Measurements from ENCODE around the gene ZNF117. TPM values are rescaled to one million over a fixed set of nuclear protein-coding genes. Genes with fewer than 3 reads are reported as not detected.
"Not testable (repeated sequence)": the region's sequence is repeated elsewhere in the genome, so short reads cannot be mapped to it uniquely, and the experiment has no call there.

ZNF117 gene
- 3.1 TPM in 2 replicates for total RNA-seq

GRCh38 chr7:64990936-64991335 is at the start of gene ZNF117:
Gene ZNF117, minus strand, starts transcription at chr7:64991036.
- DNase-seq (ENCODE audit: low spot score): no peak
- intact Hi-C loops (cut with micrococcal nuclease): no loop called here
- Mint-ChIP-seq H3K27ac (no peak within 1 kb of the TSS), H3K27me3 (ENCODE audit: insufficient read depth) (no peaks in the 10 kb centered on the region), H3K9me3 (peaks cover 80% of the 10 kb centered on the region), H3K4me1 (ENCODE audit: low read depth) (no peaks in the 10 kb centered on the region), H3K36me3 (ENCODE audit: low read depth) (peaks cover 21% of the 10 kb centered on the region), H3K4me3 (no peak within 1 kb of the TSS)

GRCh38 chr7:65038767-65039166 is 47.9 kb upstream of the ZNF117 start:
- intact Hi-C loops (cut with micrococcal nuclease): loop anchor here (1.0 to 5.0 kb wide), 9 partner anchors 32 to 732 kb away; partner anchors contain the start of genes ERV3-1, ZNF107, ZNF138 and ZNF273

GRCh38 chr7:65037740-65038688 is 47.2 kb upstream of the ZNF117 start:
- Mint-ChIP-seq H3K4me1 (ENCODE audit: low read depth) (peaks cover 16% of the 10 kb centered on the region), H3K9me3 (peaks cover 4% of the 10 kb centered on the region), H3K36me3 (ENCODE audit: low read depth) (peaks cover 4% of the 10 kb centered on the region), H3K27me3 (ENCODE audit: insufficient read depth) (no peaks in the 10 kb centered on the region), H3K27ac (peak overlapping the region; percentile 73), H3K4me3 (peak overlapping the region; percentile 79)
- intact Hi-C loops (cut with micrococcal nuclease): loop anchor here (1.0 to 5.0 kb wide), 8 partner anchors 32 to 731 kb away; partner anchors contain the start of genes ERV3-1, ZNF107, ZNF138 and ZNF680
- peak; percentile 83 for DNase-seq (ENCODE audit: low spot score)

More at GRCh38 chr7:65038767-65039166, 47.9 kb upstream of the ZNF117 start:
- peak overlapping the region; percentile 90 for H3K4me3 Mint-ChIP-seq
- peaks cover 16% of the 10 kb centered on the region for H3K4me1 Mint-ChIP-seq (ENCODE audit: low read depth)
- H3K9me3 Mint-ChIP-seq; H3K27me3 Mint-ChIP-seq (ENCODE audit: insufficient read depth); H3K36me3 Mint-ChIP-seq (ENCODE audit: low read depth): not testable (repeated sequence)
- peak overlapping the region; percentile 74 for H3K27ac Mint-ChIP-seq
- peak; percentile 18 for DNase-seq (ENCODE audit: low spot score)

GRCh38 chr7:65036526-65036925 is 45.7 kb upstream of the ZNF117 start:
- intact Hi-C loops (cut with micrococcal nuclease): loop anchor here (5.0 kb wide), 2 partner anchors 84 to 474 kb away; partner anchors contain the start of gene ZNF680
- not testable (repeated sequence) for H3K9me3 Mint-ChIP-seq; H3K36me3 Mint-ChIP-seq (ENCODE audit: low read depth); H3K4me3 Mint-ChIP-seq; DNase-seq (ENCODE audit: low spot score); H3K27ac Mint-ChIP-seq; H3K27me3 Mint-ChIP-seq (ENCODE audit: insufficient read depth)
- H3K4me1 Mint-ChIP-seq (ENCODE audit: low read depth): peaks cover 16% of the 10 kb centered on the region

GRCh38 chr7:65035469-65035868 is 44.6 kb upstream of the ZNF117 start:
- not testable (repeated sequence) for H3K27me3 Mint-ChIP-seq (ENCODE audit: insufficient read depth); H3K27ac Mint-ChIP-seq; H3K36me3 Mint-ChIP-seq (ENCODE audit: low read depth); H3K9me3 Mint-ChIP-seq; DNase-seq (ENCODE audit: low spot score); H3K4me3 Mint-ChIP-seq
- H3K4me1 Mint-ChIP-seq (ENCODE audit: low read depth): peaks cover 16% of the 10 kb centered on the region
- intact Hi-C loops (cut with micrococcal nuclease): loop anchor here (5.0 kb wide), 2 partner anchors 83 to 473 kb away; partner anchors contain the start of gene ZNF680

- H3K27ac Mint-ChIP-seq; DNase-seq (ENCODE audit: low spot score); H3K36me3 Mint-ChIP-seq (ENCODE audit: low read depth); H3K4me1 Mint-ChIP-seq (ENCODE audit: low read depth); intact Hi-C loops (cut with micrococcal nuclease); H3K4me3 Mint-ChIP-seq; H3K9me3 Mint-ChIP-seq; H3K27me3 Mint-ChIP-seq (ENCODE audit: insufficient read depth): not testable (repeated sequence)
These were observed 43.4 kb upstream of the ZNF117 start for GRCh38 chr7:65034120-65034782.

GRCh38 chr7:65033391-65033790 is 42.6 kb upstream of the ZNF117 start:
- H3K36me3 Mint-ChIP-seq (ENCODE audit: low read depth); H3K27ac Mint-ChIP-seq; DNase-seq (ENCODE audit: low spot score); intact Hi-C loops (cut with micrococcal nuclease); H3K27me3 Mint-ChIP-seq (ENCODE audit: insufficient read depth); H3K9me3 Mint-ChIP-seq; H3K4me1 Mint-ChIP-seq (ENCODE audit: low read depth); H3K4me3 Mint-ChIP-seq: not testable (repeated sequence)

GRCh38 chr7:65025023-65025422 is 34.2 kb upstream of the ZNF117 start:
- H3K9me3 Mint-ChIP-seq; H3K27ac Mint-ChIP-seq; DNase-seq (ENCODE audit: low spot score); intact Hi-C loops (cut with micrococcal nuclease); H3K4me3 Mint-ChIP-seq; H3K4me1 Mint-ChIP-seq (ENCODE audit: low read depth); H3K27me3 Mint-ChIP-seq (ENCODE audit: insufficient read depth); H3K36me3 Mint-ChIP-seq (ENCODE audit: low read depth): not testable (repeated sequence)

- DNase-seq (ENCODE audit: low spot score); H3K27ac Mint-ChIP-seq; H3K27me3 Mint-ChIP-seq (ENCODE audit: insufficient read depth); H3K36me3 Mint-ChIP-seq (ENCODE audit: low read depth); intact Hi-C loops (cut with micrococcal nuclease); H3K4me3 Mint-ChIP-seq; H3K9me3 Mint-ChIP-seq; H3K4me1 Mint-ChIP-seq (ENCODE audit: low read depth): not testable (repeated sequence)
These were observed 30.1 kb upstream of the ZNF117 start for GRCh38 chr7:65020978-65021377.

GRCh38 chr7:65009881-65010280 is 19.0 kb upstream of the ZNF117 start:
- peaks cover 20% of the 10 kb centered on the region for H3K4me1 Mint-ChIP-seq (ENCODE audit: low read depth)
- not testable (repeated sequence) for H3K4me3 Mint-ChIP-seq; H3K36me3 Mint-ChIP-seq (ENCODE audit: low read depth); H3K9me3 Mint-ChIP-seq; H3K27ac Mint-ChIP-seq; H3K27me3 Mint-ChIP-seq (ENCODE audit: insufficient read depth); DNase-seq (ENCODE audit: low spot score)
- intact Hi-C loops (cut with micrococcal nuclease): loop anchor here (10.0 kb wide), 2 partner anchors 445 to 1985 kb away; partner anchors contain the start of genes SBDS, TYW1 and ZNF680

GRCh38 chr7:65009394-65009793 is 18.6 kb upstream of the ZNF117 start:
- H3K4me1 Mint-ChIP-seq (ENCODE audit: low read depth): peaks cover 24% of the 10 kb centered on the region
- not testable (repeated sequence) for H3K9me3 Mint-ChIP-seq; DNase-seq (ENCODE audit: low spot score); H3K36me3 Mint-ChIP-seq (ENCODE audit: low read depth); H3K27ac Mint-ChIP-seq; H3K4me3 Mint-ChIP-seq; H3K27me3 Mint-ChIP-seq (ENCODE audit: insufficient read depth)
- intact Hi-C loops (cut with micrococcal nuclease): loop anchor here (10.0 kb wide), 2 partner anchors 445 to 1985 kb away; partner anchors contain the start of genes SBDS, TYW1 and ZNF680

GRCh38 chr7:65007036-65007435 is 16.2 kb upstream of the ZNF117 start:
- peak overlapping the region; percentile 51 for H3K4me3 Mint-ChIP-seq

More at GRCh38 chr7:65007036-65007435, 16.2 kb upstream of the ZNF117 start:
- Mint-ChIP-seq H3K9me3 (peaks cover 20% of the 10 kb centered on the region), H3K4me1 (ENCODE audit: low read depth) (peaks cover 29% of the 10 kb centered on the region), H3K36me3 (ENCODE audit: low read depth) (peaks cover 25% of the 10 kb centered on the region), H3K27ac (peak overlapping the region; percentile 71)
- DNase-seq (ENCODE audit: low spot score); H3K27me3 Mint-ChIP-seq (ENCODE audit: insufficient read depth): not testable (repeated sequence)
- intact Hi-C loops (cut with micrococcal nuclease): loop anchor here (10.0 kb wide), 2 partner anchors 442 to 1988 kb away; partner anchors contain the start of genes SBDS, TYW1 and ZNF680
